Muscle of leg (tissue), 11 donors: ENCODE measurements around the gene MEX3C. TPM values are rescaled to one million over a fixed set of nuclear protein-coding genes. Genes with fewer than 3 reads are reported as not detected.

Source experiments
- DNase-seq: peaks from one replicate; pipeline ENCODE4 v3.0.0; 2013
- H3K27ac ChIP-seq: one replicate; pipeline ENCODE4 v1.5.1; 2013; ENCODE audit warnings: mild to moderate bottlenecking, low read length, control low read depth
- H3K27me3 ChIP-seq: one replicate; pipeline ENCODE4 v1.6.1; 2013; ENCODE audit warnings: low read length; ENCODE audit not compliant: control insufficient read depth, insufficient read depth
- H3K36me3 ChIP-seq: one replicate; pipeline ENCODE4 v1.6.1; 2013; ENCODE audit warnings: low read length; ENCODE audit not compliant: control insufficient read depth, insufficient read depth
- H3K4me1 ChIP-seq: one replicate; pipeline ENCODE4 v1.6.1; 2013; ENCODE audit warnings: low read length; ENCODE audit not compliant: control insufficient read depth, insufficient read depth
- H3K4me3 ChIP-seq: one replicate; pipeline ENCODE4 v1.5.1; 2013; ENCODE audit warnings: low read length, control low read depth
- H3K9me3 ChIP-seq: replicated peaks from 2 replicates; pipeline ENCODE4 v1.6.1; 2013; ENCODE audit warnings: low read depth, low read length; ENCODE audit not compliant: control insufficient read depth
- WGBS: methylation state at CpG from one replicate; pipeline ENCODE4 v1.1.5; 2013; ENCODE audit warnings: missing lambda C conversion rate; ENCODE audit not compliant: insufficient coverage; 5-methylcytosine and 5-hydroxymethylcytosine counted together
- polyA plus RNA-seq, 8 donors: library from polyadenylated mRNA; unstranded; fragments of 120-200 nt; gene quantifications; one replicate each; pipeline versions ENCODE4 v1.2.1 to v1.2.3, GENCODE V29; 2013; ENCODE audit warnings: inconsistent platforms in 1 of 8, low replicate concordance in 1 of 8; ENCODE audit not compliant: insufficient read length in 8 of 8, insufficient read depth in 1 of 8
- total RNA-seq: library from RNA; stranded (reverse); fragments of 120-200 nt; gene quantifications from one replicate; pipeline ENCODE4 v1.2.4, GENCODE V29; 2013

Gene MEX3C
- total and polyA plus RNA-seq, 9 donors: 28.5 to 38.7 (median 31.1) TPM

DNA sequence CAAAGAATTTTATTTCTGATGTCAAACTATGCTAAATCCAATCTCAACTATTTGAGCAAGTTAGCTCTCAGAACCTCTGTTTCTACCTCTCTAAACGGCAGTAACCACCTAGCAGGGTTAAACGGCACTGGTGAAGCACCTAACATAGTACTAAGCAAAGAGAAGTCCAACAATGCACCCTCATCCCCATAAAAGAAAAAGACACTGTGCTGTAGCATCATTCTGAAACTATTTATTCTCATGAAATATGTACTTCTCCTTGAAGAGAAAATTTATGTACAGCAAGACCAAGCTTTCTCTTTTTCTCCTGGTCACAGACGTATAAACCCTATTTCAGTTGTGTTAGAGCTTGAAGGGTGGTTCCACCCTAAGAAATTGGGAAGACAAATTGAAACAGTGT, 4.8 kb downstream of the MEX3C start:
- H3K27me3 ChIP-seq: no peaks in the 10 kb centered on the region
- H3K27ac ChIP-seq: no peak overlapping the region
- H3K9me3 ChIP-seq: no peaks in the 10 kb centered on the region
- no peak for DNase-seq
- H3K4me1 ChIP-seq: peaks cover 5% of the 10 kb centered on the region
- no peaks in the 10 kb centered on the region for H3K36me3 ChIP-seq
- no peak overlapping the region for H3K4me3 ChIP-seq
- WGBS: 0% methylated on average over 1 of the region's 3 CpGs

DNA sequence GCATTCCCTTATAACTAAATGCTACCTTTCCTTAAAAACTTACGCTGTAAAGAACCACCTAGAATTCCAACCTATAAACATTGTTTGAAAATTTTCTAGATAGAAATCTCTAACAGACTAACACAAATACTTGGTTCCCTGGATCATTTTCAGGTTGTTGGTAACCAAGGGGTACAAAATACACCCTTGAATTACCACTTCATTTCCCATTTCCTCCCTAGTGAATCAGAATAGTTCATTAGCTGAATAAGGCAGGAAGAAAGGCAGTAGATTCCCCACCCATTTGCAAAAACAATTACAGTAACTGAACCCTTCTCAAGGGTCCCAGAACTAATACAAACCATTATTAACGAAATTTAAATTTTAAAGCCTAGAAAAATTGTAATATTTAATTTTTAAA, 5.5 kb downstream of the MEX3C start:
- H3K4me3 ChIP-seq: no peak overlapping the region
- H3K4me1 ChIP-seq: peaks cover 5% of the 10 kb centered on the region
- no peaks in the 10 kb centered on the region for H3K27me3 ChIP-seq
- no CpG with 5 or more reads among the region's 2 CpGs for WGBS
- no peaks in the 10 kb centered on the region for H3K9me3 ChIP-seq
- H3K27ac ChIP-seq: no peak overlapping the region
- no peak for DNase-seq
- H3K36me3 ChIP-seq: no peaks in the 10 kb centered on the region

DNA sequence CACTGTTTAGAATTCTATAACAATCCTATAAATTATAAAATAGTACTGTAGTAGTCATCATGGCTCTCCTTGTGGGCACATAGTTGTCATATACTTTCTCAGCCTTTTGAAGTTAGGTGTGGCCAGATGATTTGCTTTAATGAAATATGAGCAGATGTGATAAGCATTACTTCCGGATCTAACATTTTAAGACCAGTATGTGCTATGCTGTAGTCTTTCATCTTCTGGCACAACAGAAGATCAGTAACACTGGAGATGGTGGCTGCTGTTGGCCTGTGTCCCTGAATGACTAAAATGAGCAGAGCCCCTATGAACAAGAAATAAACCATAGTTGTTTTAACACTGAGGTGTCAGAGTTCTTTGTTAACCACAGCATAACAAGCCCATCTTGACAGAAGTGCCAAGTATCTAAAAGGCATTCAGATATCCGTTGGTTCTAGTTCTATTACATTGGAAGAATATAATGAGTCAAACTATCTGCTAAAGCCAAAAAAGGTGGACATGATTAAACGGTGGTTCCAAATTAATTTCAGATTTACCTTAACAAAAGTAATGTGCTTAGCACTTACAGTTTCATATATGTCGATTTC, 6.3 kb downstream of the MEX3C start:
- Histone ChIP-seq H3K27ac (no peak overlapping the region), H3K27me3 (no peaks in the 10 kb centered on the region), H3K4me1 (peaks cover 5% of the 10 kb centered on the region), H3K36me3 (peaks cover 2% of the 10 kb centered on the region), H3K9me3 (no peaks in the 10 kb centered on the region), H3K4me3 (no peak overlapping the region)
- no peak for DNase-seq
- WGBS: no CpG with 5 or more reads among the region's 4 CpGs

DNA sequence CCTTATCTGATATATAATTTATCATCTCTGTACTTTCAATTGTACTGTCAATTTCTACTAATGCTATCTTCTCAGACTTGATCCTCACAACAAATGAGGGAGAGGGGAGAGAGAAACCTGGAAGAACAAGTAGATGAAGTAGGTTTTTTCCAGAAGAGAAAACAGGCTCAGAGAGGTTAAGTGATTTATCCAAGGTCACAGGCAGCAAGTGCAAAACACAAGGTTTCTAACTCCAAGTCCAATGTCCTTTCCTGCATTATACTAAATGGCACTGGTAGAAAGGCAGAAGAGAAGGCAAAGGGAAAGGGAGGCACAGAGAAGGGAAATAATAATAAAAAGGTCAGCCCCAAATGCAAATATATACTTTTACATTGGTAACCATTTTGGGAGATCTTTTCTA, 7.5 kb downstream of the MEX3C start:
- H3K27me3 ChIP-seq: no peaks in the 10 kb centered on the region
- H3K9me3 ChIP-seq: no peaks in the 10 kb centered on the region
- H3K27ac ChIP-seq: no peak overlapping the region
- no peak overlapping the region for H3K4me3 ChIP-seq
- peaks cover 5% of the 10 kb centered on the region for H3K4me1 ChIP-seq
- DNase-seq: no peak
- H3K36me3 ChIP-seq: peaks cover 8% of the 10 kb centered on the region

DNA sequence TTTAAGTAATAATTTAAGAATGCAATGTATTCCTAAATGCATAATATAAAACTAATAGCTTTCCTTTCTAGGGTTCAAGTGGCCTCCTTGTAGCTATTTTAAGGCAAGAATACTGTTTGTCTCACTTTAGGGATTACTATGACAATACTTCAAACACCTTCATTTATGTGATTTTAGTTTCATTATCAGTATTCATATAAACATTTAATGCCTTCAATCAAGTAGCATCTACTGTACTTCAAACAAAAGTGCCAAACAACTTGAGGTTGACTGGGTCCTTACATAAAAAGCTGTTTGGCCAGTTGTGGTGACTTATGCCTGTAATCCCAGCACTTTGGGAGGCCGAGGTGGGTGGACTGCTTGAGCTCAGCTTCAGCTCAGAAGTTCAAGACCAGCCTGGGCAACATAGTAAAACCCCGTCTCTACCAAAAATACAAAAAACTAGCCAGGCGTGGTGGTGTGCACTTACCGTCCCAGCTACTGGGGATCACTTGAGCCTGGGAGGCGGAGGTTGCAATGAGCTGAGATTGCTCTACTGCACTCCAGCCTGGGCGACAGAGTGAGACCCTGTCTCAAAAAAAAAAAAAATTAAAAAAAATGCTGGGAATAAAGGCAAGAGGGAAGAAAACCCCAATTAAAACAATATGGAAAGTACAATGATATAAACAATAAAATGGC, 9.3 kb downstream of the MEX3C start:
- H3K9me3 ChIP-seq: no peaks in the 10 kb centered on the region
- no peaks in the 10 kb centered on the region for H3K4me1 ChIP-seq
- no peak for DNase-seq
- 90% methylated on average over 4 of the region's 6 CpGs for WGBS
- H3K27me3 ChIP-seq: no peaks in the 10 kb centered on the region
- peaks cover 8% of the 10 kb centered on the region for H3K36me3 ChIP-seq
- H3K27ac ChIP-seq: no peak overlapping the region
- H3K4me3 ChIP-seq: no peak overlapping the region

DNA sequence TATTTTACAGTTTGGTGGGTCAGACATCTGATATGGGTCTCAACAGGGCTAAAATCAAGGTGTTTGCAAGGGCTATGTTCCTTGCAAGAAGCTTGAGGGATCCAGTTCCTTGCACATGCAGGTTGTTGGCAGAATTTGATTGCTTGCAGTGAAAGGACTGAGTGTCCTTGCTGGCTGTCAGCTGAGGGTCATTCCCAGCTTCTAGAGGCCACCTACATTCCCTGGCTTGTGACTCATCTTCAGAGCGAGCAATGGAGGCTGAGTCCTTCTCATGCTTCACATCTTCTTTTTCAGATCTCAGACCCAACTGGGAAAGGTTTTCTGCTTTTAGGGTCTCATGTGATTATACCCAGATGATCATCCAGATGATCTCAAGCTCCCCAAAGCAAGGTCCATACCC, 12.4 kb downstream of the MEX3C start:
- Histone ChIP-seq H3K4me3 (no peak overlapping the region), H3K36me3 (peaks cover 8% of the 10 kb centered on the region), H3K9me3 (no peaks in the 10 kb centered on the region), H3K27ac (no peak overlapping the region), H3K27me3 (no peaks in the 10 kb centered on the region), H3K4me1 (no peaks in the 10 kb centered on the region)
- DNase-seq: no peak
- WGBS: 83% methylated on average over 1 of the region's 1 CpG

DNA sequence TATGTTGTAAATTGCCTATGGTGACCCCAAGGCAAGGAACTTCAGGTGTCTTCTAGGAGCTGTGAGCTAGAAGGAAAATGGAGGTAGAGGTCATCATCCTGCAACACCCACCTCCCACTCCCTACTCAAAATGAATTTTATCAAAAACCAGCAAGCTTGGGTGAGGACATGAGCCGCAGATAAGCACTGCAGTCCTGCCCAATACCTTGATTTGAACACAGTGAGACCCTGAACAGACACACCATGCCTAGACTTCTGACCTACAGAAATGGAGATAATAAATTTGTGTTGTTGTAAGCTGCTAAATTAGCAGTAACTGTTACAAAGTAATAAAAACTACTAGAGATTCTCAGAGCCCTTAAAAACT, 13.4 kb downstream of the MEX3C start:
- Histone ChIP-seq H3K4me1 (no peaks in the 10 kb centered on the region), H3K9me3 (no peaks in the 10 kb centered on the region), H3K27ac (no peak overlapping the region), H3K4me3 (no peak overlapping the region), H3K36me3 (peaks cover 8% of the 10 kb centered on the region), H3K27me3 (no peaks in the 10 kb centered on the region)
- WGBS: no CpG with 5 or more reads among the region's 1 CpG
- DNase-seq: no peak

DNA sequence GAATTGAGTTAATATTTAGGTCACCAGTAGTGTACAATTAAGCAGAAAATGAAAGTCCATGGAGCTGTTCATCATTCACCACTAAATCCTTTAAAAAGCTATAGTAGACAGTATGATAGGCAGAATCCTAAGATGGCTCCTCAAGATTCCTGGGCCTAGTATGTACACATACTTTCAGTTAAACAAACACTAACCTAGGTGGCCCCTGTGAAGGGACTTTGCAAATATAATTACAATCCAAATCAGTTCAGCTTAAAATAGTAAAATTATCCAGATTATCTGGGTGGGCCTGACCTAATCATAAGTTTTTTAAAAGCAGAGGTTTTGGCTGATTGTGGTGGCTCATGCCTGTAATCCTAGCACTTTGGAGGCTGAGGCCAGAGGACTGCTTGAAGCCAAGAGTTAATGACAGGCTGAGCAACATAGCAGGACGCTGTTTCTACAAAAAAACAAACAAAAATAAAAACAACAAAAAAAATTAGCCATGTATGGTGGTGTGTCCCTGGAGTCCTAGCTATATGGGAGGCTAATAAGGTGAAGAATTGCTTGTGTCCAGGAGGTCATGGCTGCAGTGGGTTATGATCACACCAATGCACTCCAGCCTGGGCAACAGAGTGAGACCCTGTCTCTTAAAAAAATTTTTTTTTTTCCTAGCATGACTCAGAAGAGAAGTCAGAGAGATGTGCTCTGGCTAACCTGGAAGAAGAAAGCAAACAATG, 13.9 kb downstream of the MEX3C start:
- Histone ChIP-seq H3K4me3 (no peak overlapping the region), H3K27ac (no peak overlapping the region), H3K36me3 (peaks cover 8% of the 10 kb centered on the region), H3K27me3 (no peaks in the 10 kb centered on the region), H3K4me1 (no peaks in the 10 kb centered on the region), H3K9me3 (no peaks in the 10 kb centered on the region)
- no peak for DNase-seq
- WGBS: no CpG with 5 or more reads among the region's 1 CpG

DNA sequence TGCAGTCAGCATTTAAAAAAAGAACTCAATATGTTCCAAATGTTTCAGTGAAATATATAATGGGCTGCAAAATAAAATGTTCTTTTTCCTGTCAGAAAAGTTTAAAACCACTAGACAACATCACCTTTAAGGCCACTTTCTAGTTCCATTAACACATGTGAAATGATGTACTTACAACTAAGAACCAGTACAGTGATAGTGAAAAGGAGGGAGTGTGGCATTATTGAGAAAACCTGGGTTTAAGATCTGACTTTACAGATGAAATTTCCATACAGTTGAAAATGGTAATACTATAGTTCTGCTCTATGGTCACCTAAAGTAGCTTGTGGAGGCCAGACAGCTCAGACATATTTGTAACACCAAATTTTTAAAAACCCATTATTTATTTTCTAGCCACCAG, 14.7 kb downstream of the MEX3C start:
- Histone ChIP-seq H3K4me3 (no peak overlapping the region), H3K27me3 (no peaks in the 10 kb centered on the region), H3K4me1 (no peaks in the 10 kb centered on the region), H3K27ac (no peak overlapping the region), H3K36me3 (peaks cover 8% of the 10 kb centered on the region), H3K9me3 (no peaks in the 10 kb centered on the region)
- no peak for DNase-seq

DNA sequence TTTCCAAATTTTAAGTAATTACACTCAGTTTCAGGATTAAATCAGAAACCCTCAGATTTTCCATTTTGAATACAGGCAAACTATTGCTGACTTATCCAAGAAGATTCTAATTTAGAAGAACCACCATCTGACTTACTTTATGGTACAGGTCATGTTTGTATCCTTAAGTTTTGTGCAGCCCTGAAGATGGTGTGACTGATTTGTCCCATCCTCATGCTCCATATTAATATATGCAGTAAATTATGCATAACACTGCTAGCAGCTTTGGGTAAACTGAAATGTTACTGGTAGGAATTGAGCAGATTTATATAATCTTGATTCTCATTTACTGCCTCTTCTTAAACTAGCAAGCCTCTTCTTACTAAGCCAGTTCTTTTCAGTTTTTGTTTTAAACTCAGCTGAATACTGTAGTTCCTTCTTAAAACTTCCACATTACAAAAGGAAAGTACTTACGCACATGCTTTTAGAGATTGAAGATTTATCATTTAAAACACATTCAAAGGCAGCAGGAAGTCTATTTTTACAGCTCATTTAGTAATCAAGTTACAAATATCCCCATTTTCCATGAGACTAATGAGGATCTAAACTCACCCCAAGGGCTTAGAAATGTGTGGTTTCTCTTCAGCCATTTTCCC, 25.7 kb downstream of the MEX3C start:
- DNase-seq: peak; percentile 12
- no peaks in the 10 kb centered on the region for H3K27me3 ChIP-seq
- no peak overlapping the region for H3K4me3 ChIP-seq
- H3K9me3 ChIP-seq: no peaks in the 10 kb centered on the region
- peaks cover 12% of the 10 kb centered on the region for H3K36me3 ChIP-seq
- H3K4me1 ChIP-seq: no peaks in the 10 kb centered on the region
- no CpG with 5 or more reads among the region's 1 CpG for WGBS
- H3K27ac ChIP-seq: no peak overlapping the region
